ENCODE measurements around the gene ARHGEF17.
"Not testable (repeated sequence)": the region's sequence is repeated elsewhere in the genome, so short reads cannot be mapped to it uniquely, and the experiment has no call there.

ARHGEF17 gene

DNA sequence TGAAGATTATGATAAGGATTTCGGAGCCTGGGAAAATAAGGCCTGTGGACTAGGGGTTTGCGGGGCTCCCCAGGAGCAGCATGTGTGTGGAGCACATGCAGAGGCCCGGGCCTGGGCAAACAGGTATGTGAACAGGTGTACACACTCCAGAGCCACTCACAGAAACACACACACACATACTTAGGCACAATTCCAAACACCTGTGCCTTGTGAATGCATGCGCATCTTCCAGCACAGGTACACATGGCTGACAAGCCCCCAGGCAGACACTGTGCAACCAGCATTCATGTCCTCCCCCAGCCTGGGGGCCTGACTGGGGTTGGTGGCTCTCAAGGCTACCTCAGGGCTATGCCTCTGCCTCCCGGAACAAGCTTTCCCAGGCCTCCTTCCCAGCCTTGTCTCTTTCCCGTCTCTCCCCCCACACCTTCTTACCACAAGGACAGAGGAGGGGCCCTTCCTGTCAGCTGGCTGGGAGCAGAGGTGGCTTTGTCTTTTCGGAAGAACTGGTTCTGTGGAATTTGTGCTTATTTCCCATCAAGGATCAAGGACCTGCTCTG is 38.5 kb upstream of the ARHGEF17 start:
- ChIA-PET CTCF (interaction anchor here (1.0 to 14.9 kb wide), 4 partner anchors 8 to 67 kb away, joined by 3 to 154 read pairs (median 5); no protein-coding TSS in a partner anchor), POLR2A (no interaction called here)
- Histone ChIP-seq H3K9me3 (ENCODE audit: control extremely low read depth in 1 of 5, control insufficient read depth in 4 of 5, insufficient read depth in 2 of 5, low read depth in 1 of 5, low read length in 4 of 5) (no peaks in the 10 kb centered on the region), H3K36me3 (ENCODE audit: control insufficient read depth in 4 of 4, insufficient read depth in 4 of 4, low read length in 3 of 4) (no peaks in the 10 kb centered on the region), H3K27me3 (replicated peaks in 2 of 5; ENCODE audit: control insufficient read depth in 4 of 5, insufficient read depth in 5 of 5, low read length in 4 of 5) (peaks cover 0 to 16% (median 7%) of the 10 kb centered on the region in 5 experiments), H3K27ac (ENCODE audit: insufficient read depth in 1 of 2, low read depth in 1 of 2, low read length in 2 of 2, poor library complexity in 1 of 2, severe bottlenecking in 2 of 2) (no peak overlapping the region), H3K4me3 (ENCODE audit: control insufficient read depth in 1 of 7, extremely low read depth in 1 of 7, insufficient read depth in 4 of 7, low read depth in 2 of 7, low read length in 6 of 7) (no peak overlapping the region), H3K4me1 (ENCODE audit: control extremely low read depth in 1 of 4, control insufficient read depth in 4 of 4, insufficient read depth in 4 of 4, low read length in 3 of 4) (peaks cover 0 to 58% (median 5%) of the 10 kb centered on the region in 4 experiments)
- WGBS (ENCODE audit: insufficient coverage): 88% methylated on average over 4 of the region's 7 CpGs
- DNase-seq: no peak

DNA sequence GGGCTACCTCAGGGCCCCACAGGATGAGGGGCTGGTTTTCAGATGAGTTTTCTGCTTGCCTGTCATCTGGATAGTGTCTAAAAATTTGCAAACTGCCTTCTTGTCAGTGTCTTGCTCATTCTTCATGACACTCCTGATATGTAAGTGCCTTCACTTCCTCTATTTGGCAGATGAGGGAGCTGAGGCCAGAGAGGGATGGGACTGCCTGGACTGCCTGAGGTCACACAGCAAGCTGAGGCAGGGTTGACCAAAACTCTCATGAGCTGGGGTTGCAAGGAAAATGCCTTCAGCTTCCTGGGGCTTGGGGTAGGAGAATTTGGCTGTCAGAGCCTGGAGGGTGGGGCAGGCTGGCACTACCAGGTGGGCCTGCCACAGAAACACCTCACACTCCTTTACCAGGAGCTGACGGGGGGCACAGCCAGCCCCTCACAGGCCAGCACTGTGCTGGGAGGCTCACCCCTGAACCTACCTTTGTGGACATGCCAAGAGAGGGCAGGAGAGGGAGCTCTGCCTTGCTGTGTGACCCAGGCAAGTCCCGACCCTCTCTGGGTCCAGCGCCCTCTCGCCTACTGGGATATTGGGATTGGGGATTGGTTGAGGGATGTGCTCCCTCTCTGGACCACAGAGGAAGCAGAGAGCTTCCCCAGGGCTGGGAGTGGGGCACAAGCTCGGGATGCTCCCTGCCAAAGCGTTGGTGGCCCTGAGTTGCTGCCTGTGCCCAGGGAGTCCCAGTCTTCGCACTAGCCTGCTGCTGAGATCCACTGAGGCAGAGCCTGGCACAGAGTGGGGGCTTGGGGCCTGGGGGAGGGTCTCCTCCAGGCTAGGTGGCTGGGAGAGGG is 37.8 kb upstream of the ARHGEF17 start:
- CTCF ChIA-PET: interaction anchor here (1.0 to 14.9 kb wide), 5 partner anchors 9 to 67 kb away, joined by 3 to 154 read pairs (median 4); no protein-coding TSS in a partner anchor
- Histone ChIP-seq H3K27ac (ENCODE audit: insufficient read depth in 1 of 2, low read depth in 1 of 2, low read length in 2 of 2, poor library complexity in 1 of 2, severe bottlenecking in 2 of 2) (no peak overlapping the region), H3K27me3 (replicated peaks in 2 of 5; ENCODE audit: control insufficient read depth in 4 of 5, insufficient read depth in 5 of 5, low read length in 4 of 5) (peaks cover 0 to 9% (median 2%) of the 10 kb centered on the region in 5 experiments), H3K9me3 (ENCODE audit: control extremely low read depth in 1 of 5, control insufficient read depth in 4 of 5, insufficient read depth in 2 of 5, low read depth in 1 of 5, low read length in 4 of 5) (no peaks in the 10 kb centered on the region), H3K4me3 (ENCODE audit: control insufficient read depth in 1 of 7, extremely low read depth in 1 of 7, insufficient read depth in 4 of 7, low read depth in 2 of 7, low read length in 6 of 7) (no peak overlapping the region), H3K36me3 (ENCODE audit: control insufficient read depth in 4 of 4, insufficient read depth in 4 of 4, low read length in 3 of 4) (no peaks in the 10 kb centered on the region), H3K4me1 (ENCODE audit: control extremely low read depth in 1 of 4, control insufficient read depth in 4 of 4, insufficient read depth in 4 of 4, low read length in 3 of 4) (peaks cover 0 to 65% (median 10%) of the 10 kb centered on the region in 4 experiments)
- 97% methylated on average over 5 of the region's 7 CpGs for WGBS (ENCODE audit: insufficient coverage)
- POLR2A ChIA-PET: no interaction called here
- DNase-seq: peak in 2 of 3 donors; percentile 33 to 39

DNA sequence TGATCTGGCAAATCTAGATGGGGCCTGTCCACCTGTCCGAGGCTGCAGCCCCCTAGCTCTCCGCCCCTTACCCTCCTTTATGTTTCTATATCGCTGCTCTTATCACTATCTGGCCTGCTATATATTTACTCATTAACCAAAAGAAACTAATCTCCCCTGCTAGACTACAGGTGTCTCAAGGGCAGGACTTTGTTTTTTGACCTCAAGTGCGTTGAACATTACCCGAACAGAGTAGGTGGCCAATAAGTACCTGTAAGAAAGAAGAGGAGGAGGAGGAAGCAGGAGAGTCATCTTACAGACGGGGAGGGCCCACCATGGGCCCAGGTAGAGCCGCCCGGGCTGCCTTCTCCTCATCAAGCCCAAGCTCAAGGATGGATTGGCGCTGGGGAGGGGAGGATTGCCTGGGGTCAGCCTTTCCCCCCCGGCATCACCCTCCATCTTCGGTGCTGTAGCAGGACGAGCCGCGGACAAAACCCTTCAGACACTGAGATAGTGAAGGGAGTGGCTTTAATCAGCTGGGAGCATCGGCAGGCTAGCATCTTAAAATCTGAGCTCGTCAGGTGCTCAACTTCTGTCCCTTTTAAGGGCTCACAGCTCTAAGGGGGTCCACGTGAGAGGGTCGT is 37.1 kb upstream of the ARHGEF17 start:
- ChIA-PET CTCF (interaction anchor here (1.1 to 14.9 kb wide), 4 partner anchors 10 to 66 kb away, joined by 3 to 154 read pairs (median 4); no protein-coding TSS in a partner anchor), POLR2A (no interaction called here)
- Histone ChIP-seq H3K9me3 (ENCODE audit: control extremely low read depth in 1 of 5, control insufficient read depth in 4 of 5, insufficient read depth in 2 of 5, low read depth in 1 of 5, low read length in 4 of 5) (no peaks in the 10 kb centered on the region), H3K4me3 (ENCODE audit: control insufficient read depth in 1 of 7, extremely low read depth in 1 of 7, insufficient read depth in 4 of 7, low read depth in 2 of 7, low read length in 6 of 7) (no peak overlapping the region), H3K27me3 (replicated peaks in 2 of 5; ENCODE audit: control insufficient read depth in 4 of 5, insufficient read depth in 5 of 5, low read length in 4 of 5) (peaks cover 0 to 3% (median 0%) of the 10 kb centered on the region in 5 experiments), H3K36me3 (ENCODE audit: control insufficient read depth in 4 of 4, insufficient read depth in 4 of 4, low read length in 3 of 4) (no peaks in the 10 kb centered on the region), H3K4me1 (ENCODE audit: control extremely low read depth in 1 of 4, control insufficient read depth in 4 of 4, insufficient read depth in 4 of 4, low read length in 3 of 4) (peaks cover 0 to 68% (median 10%) of the 10 kb centered on the region in 4 experiments), H3K27ac (ENCODE audit: insufficient read depth in 1 of 2, low read depth in 1 of 2, low read length in 2 of 2, poor library complexity in 1 of 2, severe bottlenecking in 2 of 2) (no peak overlapping the region)
- no peak for DNase-seq
- 98% methylated on average over 16 of the region's 18 CpGs for WGBS (ENCODE audit: insufficient coverage)

DNA sequence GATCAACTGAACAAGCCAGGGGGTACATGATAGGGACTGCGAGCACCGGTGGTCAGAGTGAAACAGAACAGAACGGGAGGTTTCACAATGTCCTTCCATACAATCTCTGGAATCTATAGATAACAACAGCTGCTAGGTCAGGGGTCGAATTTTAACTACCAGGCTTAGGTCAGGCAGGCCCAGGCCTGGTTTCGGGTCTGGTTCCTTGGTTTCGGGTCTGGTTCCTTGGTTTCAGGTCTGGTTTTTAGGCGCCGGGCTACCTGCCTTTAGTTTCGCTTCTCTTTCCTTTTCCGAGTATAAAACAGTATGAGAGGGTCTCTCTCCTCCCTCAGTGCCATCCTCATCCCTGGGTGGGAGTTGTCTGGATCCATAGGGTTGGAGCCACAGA is 36.6 kb upstream of the ARHGEF17 start:
- H3K27me3 ChIP-seq (replicated peaks in 2 of 5; ENCODE audit: control insufficient read depth in 4 of 5, insufficient read depth in 5 of 5, low read length in 4 of 5); DNase-seq; H3K9me3 ChIP-seq (ENCODE audit: control extremely low read depth in 1 of 5, control insufficient read depth in 4 of 5, insufficient read depth in 2 of 5, low read depth in 1 of 5, low read length in 4 of 5); H3K36me3 ChIP-seq (ENCODE audit: control insufficient read depth in 4 of 4, insufficient read depth in 4 of 4, low read length in 3 of 4); H3K4me3 ChIP-seq (ENCODE audit: control insufficient read depth in 1 of 7, extremely low read depth in 1 of 7, insufficient read depth in 4 of 7, low read depth in 2 of 7, low read length in 6 of 7); POLR2A ChIA-PET; H3K27ac ChIP-seq (ENCODE audit: insufficient read depth in 1 of 2, low read depth in 1 of 2, low read length in 2 of 2, poor library complexity in 1 of 2, severe bottlenecking in 2 of 2): not testable (repeated sequence)
- WGBS (ENCODE audit: insufficient coverage): 93% methylated on average over 6 of the region's 10 CpGs
- H3K4me1 ChIP-seq (ENCODE audit: control extremely low read depth in 1 of 4, control insufficient read depth in 4 of 4, insufficient read depth in 4 of 4, low read length in 3 of 4): peaks cover 0 to 68% (median 10%) of the 10 kb centered on the region in 4 experiments
- CTCF ChIA-PET: interaction anchor here (2.0 to 14.9 kb wide), 2 partner anchors 10 to 17 kb away, joined by 6 to 154 read pairs; no protein-coding TSS in a partner anchor

DNA sequence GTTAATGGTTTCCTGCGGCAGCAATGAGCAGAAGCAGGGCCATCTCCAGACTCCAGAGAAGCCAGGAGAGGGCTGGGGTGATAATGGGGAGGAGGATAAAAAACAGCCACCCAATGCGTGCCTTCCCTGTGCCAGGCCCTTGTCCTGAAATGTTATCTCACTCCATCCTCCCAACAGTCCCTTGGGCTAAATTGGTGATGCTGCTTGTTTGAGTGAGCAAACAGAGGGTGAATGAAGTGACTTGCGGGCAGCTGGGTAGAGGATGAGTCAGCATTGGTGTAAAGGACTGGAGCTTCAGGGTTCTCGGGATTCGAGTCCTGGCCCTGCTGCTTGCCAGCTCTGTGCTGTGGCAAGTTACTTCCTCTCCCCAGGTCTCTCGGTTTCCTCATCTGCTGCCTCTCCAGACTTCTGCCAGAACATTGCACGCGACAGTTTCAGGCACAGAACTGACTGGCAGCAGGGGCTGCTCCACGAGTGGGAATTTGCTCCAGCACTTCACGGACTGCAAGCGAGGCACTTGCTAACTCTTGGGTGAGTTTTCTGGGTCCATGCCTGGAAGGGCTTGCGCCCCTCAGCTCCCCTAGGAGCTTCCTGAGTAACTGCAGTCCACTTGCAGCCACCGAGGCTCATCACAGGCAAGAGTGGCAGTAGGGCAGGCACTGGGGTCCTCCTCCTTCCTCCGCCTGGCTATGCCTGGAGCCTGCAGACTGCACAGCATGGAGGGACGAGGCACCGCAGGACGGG is 36.0 kb upstream of the ARHGEF17 start, which contains the start of gene P2RY6:
P2RY6 (plus strand) TSS at position 403 of the 744 bp plus-strand sequence. CDS start 24,181 bp downstream, outside the sequence.
- no peaks in the 10 kb centered on the region for H3K9me3 ChIP-seq (ENCODE audit: control extremely low read depth in 1 of 5, control insufficient read depth in 4 of 5, insufficient read depth in 2 of 5, low read depth in 1 of 5, low read length in 4 of 5)
- ChIA-PET POLR2A (no interaction called here), CTCF (interaction anchor here (1.5 to 14.9 kb wide), 2 partner anchors 9 to 16 kb away, joined by 3 to 154 read pairs; no protein-coding TSS in a partner anchor)
- peak within 1 kb of the TSS in 1 of 7 experiments; percentile 4 for H3K4me3 ChIP-seq (ENCODE audit: control insufficient read depth in 1 of 7, extremely low read depth in 1 of 7, insufficient read depth in 4 of 7, low read depth in 2 of 7, low read length in 6 of 7)
- H3K27me3 ChIP-seq (replicated peaks in 2 of 5; ENCODE audit: control insufficient read depth in 4 of 5, insufficient read depth in 5 of 5, low read length in 4 of 5): no peaks in the 10 kb centered on the region
- H3K4me1 ChIP-seq (ENCODE audit: control extremely low read depth in 1 of 4, control insufficient read depth in 4 of 4, insufficient read depth in 4 of 4, low read length in 3 of 4): peaks cover 0 to 68% (median 10%) of the 10 kb centered on the region in 4 experiments
- H3K36me3 ChIP-seq (ENCODE audit: control insufficient read depth in 4 of 4, insufficient read depth in 4 of 4, low read length in 3 of 4): no peaks in the 10 kb centered on the region
- 82% methylated on average over 13 of the region's 17 CpGs for WGBS (ENCODE audit: insufficient coverage)
- no peak within 1 kb of the TSS for H3K27ac ChIP-seq (ENCODE audit: insufficient read depth in 1 of 2, low read depth in 1 of 2, low read length in 2 of 2, poor library complexity in 1 of 2, severe bottlenecking in 2 of 2)
- DNase-seq: peak in 2 of 3 donors; percentile 56 to 60

DNA sequence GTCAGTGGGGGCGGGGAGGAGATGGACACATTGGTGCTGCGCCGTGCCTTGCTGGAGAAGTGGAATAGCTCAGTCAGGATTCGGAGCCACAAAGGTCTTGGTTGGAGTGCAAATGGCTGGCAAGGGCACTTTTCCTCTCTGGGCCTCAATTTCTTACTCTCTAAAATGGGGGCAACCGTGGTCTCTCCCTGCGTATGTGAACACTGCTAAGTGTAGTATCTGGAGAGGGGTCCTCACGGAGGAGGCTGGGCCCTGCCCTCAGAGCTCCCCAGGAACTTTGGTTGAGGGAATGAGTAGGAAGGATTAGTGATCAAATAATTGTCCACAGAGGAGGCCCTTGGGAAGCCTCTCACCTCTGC is 35.4 kb upstream of the ARHGEF17 start:
- 96% methylated on average over 4 of the region's 7 CpGs for WGBS (ENCODE audit: insufficient coverage)
- no peak overlapping the region for H3K27ac ChIP-seq (ENCODE audit: insufficient read depth in 1 of 2, low read depth in 1 of 2, low read length in 2 of 2, poor library complexity in 1 of 2, severe bottlenecking in 2 of 2)
- POLR2A ChIA-PET: no interaction called here

More for the DNA sequence above, 35.4 kb upstream of the ARHGEF17 start:
- H3K4me1 ChIP-seq (ENCODE audit: control extremely low read depth in 1 of 4, control insufficient read depth in 4 of 4, insufficient read depth in 4 of 4, low read length in 3 of 4): peaks cover 0 to 68% (median 10%) of the 10 kb centered on the region in 4 experiments
- CTCF ChIA-PET: interaction anchor here (0.6 to 14.9 kb wide), 3 partner anchors 9 to 110 kb away, joined by 3 to 154 read pairs (median 3); no protein-coding TSS in a partner anchor
- H3K27me3 ChIP-seq (replicated peaks in 2 of 5; ENCODE audit: control insufficient read depth in 4 of 5, insufficient read depth in 5 of 5, low read length in 4 of 5): no peaks in the 10 kb centered on the region
- no peak for DNase-seq
- H3K36me3 ChIP-seq (ENCODE audit: control insufficient read depth in 4 of 4, insufficient read depth in 4 of 4, low read length in 3 of 4): no peaks in the 10 kb centered on the region
- H3K9me3 ChIP-seq (ENCODE audit: control extremely low read depth in 1 of 5, control insufficient read depth in 4 of 5, insufficient read depth in 2 of 5, low read depth in 1 of 5, low read length in 4 of 5): no peaks in the 10 kb centered on the region
- peak overlapping the region in 1 of 7 experiments; percentile 4 for H3K4me3 ChIP-seq (ENCODE audit: control insufficient read depth in 1 of 7, extremely low read depth in 1 of 7, insufficient read depth in 4 of 7, low read depth in 2 of 7, low read length in 6 of 7)
